Measurements from ENCODE around the gene MYBPH. TPM values are rescaled to one million over a fixed set of nuclear protein-coding genes. Genes with fewer than 3 reads are reported as not detected.

Gene MYBPH
- polyA plus RNA-seq, 10 donors, result 136 to 473 (median 236) TPM

Other genes starting within 250 kb of the MYBPH start
- gene KLHL12, start 248.6 kb downstream of the MYBPH start, polyA plus RNA-seq (ENCODE audit: insufficient read length in 10 of 10), result 10 to 100 TPM; 16.8 to 26.1 (median 20.7) TPM
- gene ADIPOR1, start 217.5 kb downstream of the MYBPH start, polyA plus RNA-seq (ENCODE audit: insufficient read length in 10 of 10), result 100 to 1,000 TPM in 1 of 10 donors, 10 to 100 TPM in 9; 60.7 to 106 (median 70.6) TPM
- 10 to 100 TPM; 59.8 to 95.6 (median 73.7) TPM for gene CYB5R1, start 208.6 kb downstream of the MYBPH start, polyA plus RNA-seq (ENCODE audit: insufficient read length in 10 of 10)
- gene TMEM183A, start 168.5 kb downstream of the MYBPH start, polyA plus RNA-seq (ENCODE audit: insufficient read length in 10 of 10), result 10 to 100 TPM; 35.2 to 50.1 (median 39.5) TPM
- gene PPFIA4, start 149.3 kb downstream of the MYBPH start, polyA plus RNA-seq (ENCODE audit: insufficient read length in 10 of 10), result 10 to 100 TPM; 19.9 to 68.4 (median 43.9) TPM
- gene MYOG, start 89.8 kb downstream of the MYBPH start, polyA plus RNA-seq (ENCODE audit: insufficient read length in 10 of 10), result 100 to 1,000 TPM; 263 to 409 (median 353) TPM
- 1 to 10 TPM; 1.9 to 7.7 (median 4.5) TPM for gene ADORA1, start 48.1 kb downstream of the MYBPH start, polyA plus RNA-seq (ENCODE audit: insufficient read length in 10 of 10)
- gene CHI3L1, start 10.9 kb upstream of the MYBPH start, polyA plus RNA-seq (ENCODE audit: insufficient read length in 10 of 10), result 1 to 10 TPM in 3 of 10 donors, under 1 TPM in 7; 0.24 to 1.2 (median 0.65) TPM
- gene CHIT1, start 53.8 kb upstream of the MYBPH start, polyA plus RNA-seq (ENCODE audit: insufficient read length in 10 of 10), result 1 to 10 TPM in 1 of 10 donors, under 1 TPM in 9; 0.28 to 1.0 (median 0.52) TPM
- gene BTG2, start 129.7 kb upstream of the MYBPH start, polyA plus RNA-seq (ENCODE audit: insufficient read length in 10 of 10), result 100 to 1,000 TPM in 5 of 10 donors, 10 to 100 TPM in 5; 41.2 to 218 (median 92.7) TPM
- gene FMOD, start 175.3 kb upstream of the MYBPH start, polyA plus RNA-seq (ENCODE audit: insufficient read length in 10 of 10), result 100 to 1,000 TPM in 7 of 10 donors, 10 to 100 TPM in 3; 54.6 to 273 (median 164) TPM

Measured in muscle of back (tissue), 10 donors.